Thyroid gland (tissue), 4 donors: Measurements from ENCODE around the gene YWHAG. TPM values are rescaled to one million over a fixed set of nuclear protein-coding genes. Genes with fewer than 3 reads are reported as not detected.

ENCODE experiments used
- DNase-seq, 2 donors: peaks; one replicate each; pipeline ENCODE4 v3.0.0-alpha.2; 2019
- H3K27ac ChIP-seq, 3 donors: fragments of 200-600 bp; sonication (generic); 1 replicate in 2 of 3; 2 replicates in 1 of 3; pipeline ENCODE4 v1.5.1; 2016 to 2019; ENCODE audit warnings: mild to moderate bottlenecking in 1 of 3, moderate library complexity in 1 of 3
- H3K27me3 ChIP-seq: fragments of 200-600 bp; sonication (generic); one replicate; pipeline ENCODE4 v1.5.1; 2019
- H3K36me3 ChIP-seq, 2 donors: fragments of 200-600 bp; sonication (generic); one replicate each; pipeline ENCODE4 v1.5.1; 2016 to 2019
- H3K4me1 ChIP-seq, 2 donors: fragments of 200-600 bp; sonication (generic); one replicate each; pipeline ENCODE4 v1.5.1; 2017 to 2019
- H3K4me3 ChIP-seq, 3 donors: fragments of 200-600 bp; sonication (generic); replicated peaks in 1 of 3; 1 replicate in 2 of 3; 2 replicates in 1 of 3; pipeline ENCODE4 v1.5.1; 2016; ENCODE audit warnings: mild to moderate bottlenecking in 1 of 3
- H3K9me3 ChIP-seq: fragments of 200-600 bp; sonication (generic); one replicate; pipeline ENCODE4 v1.5.1; 2017
- POLR2A ChIP-seq, 2 donors: fragments of 450-650 bp; IDR thresholded peaks; one replicate each; pipeline ENCODE4 v1.6.1; 2017; ENCODE audit warnings: antibody characterized with exemption in 2 of 2, mild to moderate bottlenecking in 2 of 2, moderate library complexity in 1 of 2
- WGBS, 2 donors: methylation state at CpG; one replicate each; pipeline ENCODE4 v1.1.5; 2017; 5-methylcytosine and 5-hydroxymethylcytosine counted together
- intact Hi-C: fragments of 100-400 bp; cut with DNase I; formaldehyde crosslinking; loops from one replicate; pipeline ENCODE4 v1.15.1; 2023
- total RNA-seq, 4 donors: library from RNA; depleted of rRNA; stranded (reverse); fragments of >200 nt; gene quantifications; one replicate each; pipeline ENCODE4 v1.2.3, GENCODE V29; 2016
- TF ChIP-seq, protein P1 (sequence below), 6 experiments: fragments of 200-600 bp in 3 of 6; fragments of 450-650 bp in 3 of 6; sonication (generic) in 3 of 6; IDR thresholded peaks; one replicate each; pipeline ENCODE4 v1.5.1; 2016 to 2019; ENCODE audit warnings: antibody characterized with exemption in 6 of 6, mild to moderate bottlenecking in 2 of 6, inconsistent platforms in 1 of 6, moderate library complexity in 1 of 6

Gene YWHAG
- total RNA-seq, 4 donors from 2014 or later, result 37.4 to 43.4 (median 41.4) TPM

DNA sequence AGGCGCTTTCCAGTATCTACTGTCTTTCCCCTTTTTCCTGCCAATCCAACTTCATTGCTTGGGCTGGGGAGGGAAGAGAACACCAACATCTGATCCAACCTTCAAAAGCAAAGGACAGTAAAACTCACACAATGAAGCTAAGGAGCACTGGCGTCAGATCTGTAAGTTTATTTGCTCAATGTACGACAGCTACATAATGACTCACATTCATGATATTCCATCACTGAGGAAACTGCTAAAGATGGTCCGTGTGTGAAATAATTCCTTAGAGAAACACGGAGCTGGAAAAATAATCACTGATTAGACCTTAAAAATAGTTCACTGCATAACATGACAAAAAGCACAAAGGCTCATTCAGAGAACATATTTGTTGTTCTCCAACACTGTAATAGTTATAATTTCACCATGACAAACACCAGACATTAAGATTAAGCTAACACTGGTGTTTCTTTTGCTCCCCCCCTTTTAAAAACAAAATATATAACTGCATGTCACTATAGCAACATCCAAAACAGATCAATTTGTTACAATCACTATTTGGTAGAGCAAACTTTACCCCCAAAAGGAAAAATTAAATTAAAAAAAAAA, 32.1 kb downstream of the YWHAG start:
- Histone ChIP-seq H3K36me3 (peaks cover 15 to 21% of the 10 kb centered on the region in 2 donors), H3K4me3 (no peak overlapping the region), H3K27ac (no peak overlapping the region), H3K9me3 (no peaks in the 10 kb centered on the region), H3K27me3 (no peaks in the 10 kb centered on the region), H3K4me1 (peaks cover 16 to 22% of the 10 kb centered on the region in 2 donors)
- intact Hi-C loops, result no loop called here
- TF ChIP-seq, protein P1, sequence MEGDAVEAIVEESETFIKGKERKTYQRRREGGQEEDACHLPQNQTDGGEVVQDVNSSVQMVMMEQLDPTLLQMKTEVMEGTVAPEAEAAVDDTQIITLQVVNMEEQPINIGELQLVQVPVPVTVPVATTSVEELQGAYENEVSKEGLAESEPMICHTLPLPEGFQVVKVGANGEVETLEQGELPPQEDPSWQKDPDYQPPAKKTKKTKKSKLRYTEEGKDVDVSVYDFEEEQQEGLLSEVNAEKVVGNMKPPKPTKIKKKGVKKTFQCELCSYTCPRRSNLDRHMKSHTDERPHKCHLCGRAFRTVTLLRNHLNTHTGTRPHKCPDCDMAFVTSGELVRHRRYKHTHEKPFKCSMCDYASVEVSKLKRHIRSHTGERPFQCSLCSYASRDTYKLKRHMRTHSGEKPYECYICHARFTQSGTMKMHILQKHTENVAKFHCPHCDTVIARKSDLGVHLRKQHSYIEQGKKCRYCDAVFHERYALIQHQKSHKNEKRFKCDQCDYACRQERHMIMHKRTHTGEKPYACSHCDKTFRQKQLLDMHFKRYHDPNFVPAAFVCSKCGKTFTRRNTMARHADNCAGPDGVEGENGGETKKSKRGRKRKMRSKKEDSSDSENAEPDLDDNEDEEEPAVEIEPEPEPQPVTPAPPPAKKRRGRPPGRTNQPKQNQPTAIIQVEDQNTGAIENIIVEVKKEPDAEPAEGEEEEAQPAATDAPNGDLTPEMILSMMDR (IDR thresholded peaks at IDR 0.05), result no peak
- TF ChIP-seq POLR2A (IDR thresholded peaks at IDR 0.05), result no peak
- DNase-seq, result no peak
- WGBS, 2 donors, result 77 to 87% methylated on average over 5 of the region's 5 CpGs

DNA sequence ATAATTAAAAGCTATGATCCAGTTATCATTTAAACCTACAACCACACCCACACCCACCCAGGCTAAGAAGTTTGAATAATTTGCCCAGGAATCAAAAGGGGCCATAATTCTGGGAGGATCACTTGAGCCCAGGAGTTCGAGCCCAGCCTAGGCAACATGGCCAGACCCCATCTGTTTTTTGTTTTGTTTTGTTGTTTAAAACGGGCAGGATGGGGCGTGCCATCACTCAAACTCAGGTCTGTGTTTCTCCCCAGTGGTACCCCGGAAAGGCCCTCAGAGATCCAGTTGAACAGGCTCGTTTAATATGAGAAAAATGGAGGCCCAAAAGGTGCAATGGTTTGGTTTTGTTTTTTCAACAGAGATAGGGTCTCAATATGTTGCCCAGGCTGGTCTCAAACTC, 33.0 kb downstream of the YWHAG start:
- H3K27me3 ChIP-seq, result no peaks in the 10 kb centered on the region
- no peaks in the 10 kb centered on the region for H3K9me3 ChIP-seq
- H3K36me3 ChIP-seq, result peaks cover 15 to 21% of the 10 kb centered on the region in 2 donors
- no peak overlapping the region for H3K27ac ChIP-seq
- H3K4me3 ChIP-seq, result no peak overlapping the region
- H3K4me1 ChIP-seq, result peaks cover 14 to 19% of the 10 kb centered on the region in 2 donors
- TF ChIP-seq, protein P1 (IDR thresholded peaks at IDR 0.05), result no peak
- TF ChIP-seq POLR2A (IDR thresholded peaks at IDR 0.05), result no peak
- 95 to 98% methylated on average over 5 of the region's 5 CpGs for WGBS, 2 donors
- intact Hi-C loops, result no loop called here
- no peak for DNase-seq

DNA sequence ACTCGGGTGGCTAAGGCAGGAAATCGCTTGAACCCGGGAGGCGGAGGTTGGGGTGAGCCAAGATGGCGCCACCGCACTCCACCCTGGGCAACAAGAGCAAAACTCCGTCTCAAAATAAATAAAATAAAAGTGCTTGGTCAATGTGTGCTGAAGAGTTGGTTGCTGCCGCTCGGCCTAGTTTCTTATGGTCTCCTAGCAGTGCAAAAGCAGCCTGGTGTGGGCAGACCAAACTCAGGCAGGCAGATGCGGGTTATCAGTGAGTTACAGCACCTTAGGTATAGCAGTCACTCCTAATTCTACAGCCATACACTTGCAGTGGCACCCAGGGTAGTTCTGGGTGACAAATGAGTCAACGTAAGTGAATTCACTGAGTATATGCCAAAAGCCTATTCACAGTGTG, 33.7 kb downstream of the YWHAG start:
- Histone ChIP-seq H3K36me3 (peaks cover 15 to 21% of the 10 kb centered on the region in 2 donors), H3K4me1 (peaks cover 14 to 19% of the 10 kb centered on the region in 2 donors), H3K27ac (peak overlapping the region; percentile 20 to 50 (median 38)), H3K4me3 (no peak overlapping the region), H3K27me3 (no peaks in the 10 kb centered on the region), H3K9me3 (no peaks in the 10 kb centered on the region)
- intact Hi-C loops, result no loop called here
- 93 to 95% methylated on average over 11 of the region's 11 CpGs for WGBS, 2 donors
- DNase-seq, result no peak
- TF ChIP-seq, protein P1 (IDR thresholded peaks at IDR 0.05), result no peak
- TF ChIP-seq POLR2A (IDR thresholded peaks at IDR 0.05), result no peak

DNA sequence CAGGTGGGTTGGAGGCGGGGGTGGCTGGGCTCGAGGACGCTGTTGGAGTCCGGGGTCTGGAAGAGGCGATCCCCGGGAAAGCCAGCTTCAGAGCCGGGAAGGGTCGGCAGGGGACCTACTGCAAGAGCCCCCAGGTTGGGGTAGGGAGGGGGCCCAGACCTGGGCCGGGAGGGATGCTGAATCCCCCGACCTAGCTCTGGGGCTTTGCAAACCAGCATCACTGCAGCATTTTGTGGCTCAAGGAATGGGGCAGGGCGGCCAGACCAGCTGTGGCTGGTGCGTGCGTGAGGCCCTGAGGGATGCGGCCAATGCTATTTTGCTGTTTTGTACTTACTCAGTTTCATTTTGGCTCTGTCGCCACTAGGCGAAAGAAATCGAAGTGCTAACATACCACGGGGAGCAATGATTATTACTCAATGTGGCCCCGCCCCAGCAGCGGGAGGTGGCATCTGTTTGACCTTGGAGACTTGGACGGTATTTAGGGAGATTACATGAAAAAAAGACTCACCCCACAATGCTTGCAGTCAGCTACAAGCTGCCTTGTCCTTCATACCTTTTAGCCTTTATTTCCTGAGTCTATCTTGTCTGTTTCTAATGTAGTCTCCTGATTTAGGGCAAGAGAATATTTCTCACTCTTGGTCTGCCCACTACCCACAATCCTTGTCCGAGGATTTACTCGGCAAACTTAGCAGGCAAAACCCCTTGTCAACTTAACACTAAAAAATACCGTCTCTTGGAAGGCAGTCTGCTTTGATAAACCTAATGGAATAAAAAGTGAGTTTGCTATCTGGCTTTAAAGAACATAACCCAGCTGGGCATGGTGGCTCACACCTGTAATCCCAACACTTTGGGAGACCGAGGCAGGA, 40.1 kb downstream of the YWHAG start:
- Histone ChIP-seq H3K27ac (peak overlapping the region; percentile 95 to 100 (median 99)), H3K4me3 (peak overlapping the region; percentile 22 to 74 (median 69)), H3K9me3 (no peaks in the 10 kb centered on the region), H3K4me1 (peaks cover 14 to 31% of the 10 kb centered on the region in 2 donors), H3K36me3 (peaks cover 0 to 3% of the 10 kb centered on the region in 2 donors), H3K27me3 (no peaks in the 10 kb centered on the region)
- peak; percentile 77 to 80 for DNase-seq
- TF ChIP-seq, protein P1 (IDR thresholded peaks at IDR 0.05), result peak in 3 of 6 experiments; percentile 21 to 45 (median 23)
- no peak for TF ChIP-seq POLR2A (IDR thresholded peaks at IDR 0.05)
- 6 to 9% methylated on average over 12 to 23 of the region's 25 CpGs for WGBS, 2 donors
- intact Hi-C loops, result loop anchor here (5.0 kb wide), 1 partner anchor 39 kb away; the partner anchor contains the start of gene YWHAG
